ENCODE results near the gene ODAD4. TPM values are rescaled to one million over a fixed set of nuclear protein-coding genes. Genes with fewer than 3 reads are reported as not detected.

The ODAD4 gene
- polyA plus RNA-seq, 3 donors, result 0.04 to 0.28 (median 0.23) TPM

DNA sequence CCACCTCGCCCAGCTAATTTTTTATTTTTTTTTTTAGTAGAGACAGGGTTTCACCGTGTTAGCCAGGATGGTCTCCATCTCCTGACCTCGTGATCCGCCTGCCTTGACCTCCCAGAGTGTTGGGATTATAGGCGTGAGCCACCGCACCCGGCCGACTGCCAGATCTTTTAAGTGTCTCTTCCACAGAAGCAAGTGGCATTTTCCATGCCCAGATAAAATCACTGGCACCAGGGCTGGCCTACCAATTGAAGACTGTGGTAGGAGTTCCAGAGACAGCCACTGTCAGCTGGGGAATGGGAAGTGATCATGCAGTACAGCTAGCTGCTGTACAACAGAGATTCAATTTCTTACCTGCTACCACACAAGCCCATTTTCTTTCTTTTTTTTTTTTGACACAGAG, 54.0 kb downstream of the ODAD4 start:
- Mint-ChIP-seq H3K4me3 (no peak overlapping the region), H3K9me3 (peaks cover 0 to 3% (median 0%) of the 10 kb centered on the region in 7 donors), H3K36me3 (peaks cover 86 to 100% of the 10 kb centered on the region in 2 donors), H3K27me3 (ENCODE audit: low read depth in 3 of 3) (peaks cover 0 to 1% (median 0%) of the 10 kb centered on the region in 3 donors), H3K4me1 (no peaks in the 10 kb centered on the region), H3K27ac (peak overlapping the region in 2 of 7 donors; percentile 2 to 55)
- Histone ChIP-seq H3K9ac (ENCODE audit: insufficient read depth, low read length, poor library complexity, severe bottlenecking) (no peak overlapping the region), H3K4me1 (ENCODE audit: control insufficient read depth in 1 of 2, insufficient read depth in 2 of 2, low read length in 2 of 2) (no peaks in the 10 kb centered on the region), H4K20me1 (ENCODE audit: insufficient read depth, low read length) (peaks cover 39% of the 10 kb centered on the region), H3K4me2 (replicated peaks; ENCODE audit: extremely low read depth, low read length, poor library complexity, severe bottlenecking) (no peak overlapping the region), H3K36me3 (replicated peaks in 1 of 2; ENCODE audit: control insufficient read depth in 1 of 2, insufficient read depth in 2 of 2, low read length in 2 of 2) (peaks cover 91 to 97% of the 10 kb centered on the region in 2 donors), H3K27me3 (ENCODE audit: control insufficient read depth in 2 of 2, insufficient read depth in 2 of 2, low read length in 2 of 2) (no peaks in the 10 kb centered on the region), H2AFZ (ENCODE audit: insufficient read depth, low read depth, low read length, poor library complexity, severe bottlenecking) (no peak overlapping the region), H3K27ac (ENCODE audit: low read depth in 1 of 2, low read length in 2 of 2) (no peak overlapping the region), H3K79me2 (ENCODE audit: insufficient read depth, low read length) (no peaks in the 10 kb centered on the region), H3K9me3 (replicated peaks in 1 of 2; ENCODE audit: control insufficient read depth in 1 of 2, insufficient read depth in 1 of 2, low read length in 2 of 2) (no peaks in the 10 kb centered on the region), H3K4me3 (replicated peaks in 1 of 3; ENCODE audit: low read depth in 2 of 3, low read length in 3 of 3) (no peak overlapping the region)
- TF ChIP-seq CTCF (IDR thresholded peaks at IDR 0.05), result no peak
- no peak for DNase-seq
- WGBS (ENCODE audit: insufficient coverage), result 91% methylated on average over 8 of the region's 8 CpGs
- intact Hi-C loops (cut with micrococcal nuclease), result no loop called here

DNA sequence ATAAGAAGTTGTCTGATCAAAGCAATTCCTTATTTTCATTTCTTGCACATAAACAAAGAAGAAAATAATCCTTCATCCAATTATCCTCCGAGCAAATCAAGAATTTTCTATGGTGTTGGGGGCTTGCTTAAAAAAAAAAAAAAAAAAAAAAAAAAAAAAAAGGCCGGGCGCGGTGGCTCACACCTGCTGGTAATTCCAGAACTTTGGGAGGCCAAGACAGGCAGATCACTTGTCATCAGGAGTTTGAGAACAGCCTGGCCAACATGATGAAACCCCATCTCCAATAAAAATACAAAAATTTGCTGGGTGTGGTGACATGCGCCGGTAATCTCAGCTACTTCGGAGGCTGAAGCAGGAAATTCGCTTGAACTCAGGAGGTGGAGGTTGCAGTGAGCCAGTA, 55.5 kb downstream of the ODAD4 start:
- Histone ChIP-seq H3K4me3 (replicated peaks in 1 of 3; ENCODE audit: low read depth in 2 of 3, low read length in 3 of 3) (no peak overlapping the region), H3K4me2 (replicated peaks; ENCODE audit: extremely low read depth, low read length, poor library complexity, severe bottlenecking) (no peak overlapping the region), H3K9me3 (replicated peaks in 1 of 2; ENCODE audit: control insufficient read depth in 1 of 2, insufficient read depth in 1 of 2, low read length in 2 of 2) (no peaks in the 10 kb centered on the region), H3K27ac (ENCODE audit: low read depth in 1 of 2, low read length in 2 of 2) (no peak overlapping the region), H3K4me1 (ENCODE audit: control insufficient read depth in 1 of 2, insufficient read depth in 2 of 2, low read length in 2 of 2) (no peaks in the 10 kb centered on the region), H3K27me3 (ENCODE audit: control insufficient read depth in 2 of 2, insufficient read depth in 2 of 2, low read length in 2 of 2) (no peaks in the 10 kb centered on the region), H2AFZ (ENCODE audit: insufficient read depth, low read depth, low read length, poor library complexity, severe bottlenecking) (no peak overlapping the region), H4K20me1 (ENCODE audit: insufficient read depth, low read length) (peaks cover 54% of the 10 kb centered on the region), H3K36me3 (replicated peaks in 1 of 2; ENCODE audit: control insufficient read depth in 1 of 2, insufficient read depth in 2 of 2, low read length in 2 of 2) (peaks cover 95 to 100% of the 10 kb centered on the region in 2 donors), H3K79me2 (ENCODE audit: insufficient read depth, low read length) (peaks cover 1% of the 10 kb centered on the region), H3K9ac (ENCODE audit: insufficient read depth, low read length, poor library complexity, severe bottlenecking) (no peak overlapping the region)
- no peak overlapping the region for H3K4me3 Mint-ChIP-seq
- peaks cover 87 to 100% of the 10 kb centered on the region in 2 donors for H3K36me3 Mint-ChIP-seq
- 93% methylated on average over 3 of the region's 8 CpGs for WGBS (ENCODE audit: insufficient coverage)
- H3K9me3 Mint-ChIP-seq, result peaks cover 0 to 2% (median 0%) of the 10 kb centered on the region in 7 donors
- DNase-seq, result no peak
- intact Hi-C loops (cut with micrococcal nuclease), result no loop called here
- H3K27me3 Mint-ChIP-seq (ENCODE audit: low read depth in 3 of 3), result peaks cover 0 to 1% (median 0%) of the 10 kb centered on the region in 3 donors
- no peak for TF ChIP-seq CTCF (IDR thresholded peaks at IDR 0.05)
- H3K4me1 Mint-ChIP-seq, result no peaks in the 10 kb centered on the region
- H3K27ac Mint-ChIP-seq, result no peak overlapping the region

All from CD14-positive monocyte (primary cell).